GM23338 (cell line): ENCODE data around the gene ESPNL.

ENCODE experiments used
- CREB1 ChIP-seq: fragments of 250-450 bp; sonication (Bioruptor Pico); IDR thresholded peaks from 2 replicates; pipeline ENCODE4 v1.5.0; 2020; ENCODE audit warnings: low read depth, mild to moderate bottlenecking, moderate library complexity
- CTCF ChIP-seq, 2 experiments: fragments of 200-600 bp in 1 of 2; sonication (generic) in 1 of 2; conservative IDR thresholded peaks; 2 replicates each; pipeline versions ENCODE4 v1.5.1 to v1.6.1; 2016 to 2017; ENCODE audit warnings: antibody characterized with exemption in 2 of 2, low read depth in 2 of 2, mild to moderate bottlenecking in 2 of 2, moderate library complexity in 1 of 2
- ETS1 ChIP-seq: IDR thresholded peaks from 2 replicates; pipeline ENCODE4 v1.6.1; 2016; ENCODE audit warnings: antibody characterized with exemption
- EZH2 ChIP-seq: fragments of 200-600 bp; sonication (generic); IDR thresholded peaks from one replicate; pipeline ENCODE4 v1.8.0; 2017; ENCODE audit warnings: antibody characterized with exemption, mild to moderate bottlenecking, low read depth; ENCODE audit not compliant: unreplicated experiment
- EZH2phosphoT487 ChIP-seq: fragments of 200-600 bp; sonication (generic); IDR thresholded peaks from one replicate; pipeline ENCODE4 v1.8.1; 2018; ENCODE audit warnings: antibody characterized with exemption; ENCODE audit not compliant: unreplicated experiment
- JUNB ChIP-seq: IDR thresholded peaks from one replicate; pipeline ENCODE4 v1.6.1; 2016; ENCODE audit warnings: antibody characterized with exemption; ENCODE audit not compliant: unreplicated experiment
- NANOG ChIP-seq: IDR thresholded peaks from 2 replicates; pipeline ENCODE4 v1.6.1; 2016; ENCODE audit warnings: antibody characterized with exemption, borderline replicate concordance
- POLR2AphosphoS5 ChIP-seq: IDR thresholded peaks from 2 replicates; pipeline ENCODE4 v1.6.1; 2016; ENCODE audit warnings: antibody characterized with exemption, low read depth
- REST ChIP-seq: IDR thresholded peaks from one replicate; pipeline ENCODE4 v1.6.1; 2018; ENCODE audit warnings: antibody characterized with exemption; ENCODE audit not compliant: unreplicated experiment
- ZNF114 ChIP-seq: fragments of 250-450 bp; sonication (Bioruptor Pico); IDR thresholded peaks from 2 replicates; pipeline ENCODE4 v1.5.0; 2020; ENCODE audit warnings: mild to moderate bottlenecking, moderate library complexity
- ZNF331 ChIP-seq: fragments of 250-450 bp; sonication (Bioruptor Pico); IDR thresholded peaks from 2 replicates; pipeline ENCODE4 v1.5.0; 2020; ENCODE audit warnings: low read depth, mild to moderate bottlenecking, moderate library complexity
- ZNF462 ChIP-seq: fragments of 250-450 bp; sonication (Bioruptor Pico); IDR thresholded peaks from 2 replicates; pipeline ENCODE4 v1.5.0; 2020; ENCODE audit warnings: mild to moderate bottlenecking, moderate library complexity

- TF ChIP-seq CTCF (conservative IDR thresholded peaks at IDR 0.05; ENCODE audit: low read depth in 2 of 2) (no peak), REST (no peak), POLR2AphosphoS5 (no peak), CREB1 (CRISPR knock-in tag) (no peak), ETS1 (no peak), EZH2 (no peak), EZH2phosphoT487 (no peak), ZNF114 (no peak), NANOG (no peak), JUNB (no peak), ZNF462 (CRISPR knock-in tag) (no peak), ZNF331 (CRISPR knock-in tag) (no peak)
Observed at GRCh38 chr2:238126338-238126737, 26.2 kb downstream of the ESPNL start.
